NCI-H2227 (cell line): Measurements from ENCODE around the gene FLT3.

Experiments used
- DNase-seq: peaks from one replicate; lab custom pipeline; 2025; ENCODE audit not compliant: unreplicated experiment; lab: John Stamatoyannopoulos, UW

Gene FLT3

GRCh38 chr13:27963491-27963890 is 136.9 kb downstream of the FLT3 start:
- DNase-seq, result no peak

DNA sequence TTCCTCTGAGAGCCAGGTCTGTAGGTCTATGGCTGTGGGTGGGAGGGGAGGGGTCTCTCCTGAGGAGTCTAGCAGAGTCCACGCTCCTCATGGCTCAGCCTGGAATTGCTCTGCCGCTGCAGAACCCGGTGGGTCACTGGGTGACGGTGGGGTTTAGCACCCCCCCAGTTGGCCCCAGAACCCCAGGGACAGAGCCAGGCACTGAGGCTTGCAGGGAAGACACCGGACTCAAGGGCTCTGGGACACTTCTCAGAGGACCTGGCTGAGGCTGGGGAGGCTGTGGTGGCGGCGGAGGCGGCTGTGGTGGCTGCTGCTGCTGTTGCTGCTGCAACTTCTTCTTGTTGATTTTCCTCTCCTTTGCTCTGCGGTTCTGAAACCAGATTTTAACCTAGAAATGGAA is 137.4 kb downstream of the FLT3 start:
- DNase-seq, result no peak

- DNase-seq, result no peak
Observed at GRCh38 chr13:27962128-27962841, 138.1 kb downstream of the FLT3 start.

- no peak for DNase-seq
Observed at GRCh38 chr13:27961227-27962085, 138.9 kb downstream of the FLT3 start.

DNA sequence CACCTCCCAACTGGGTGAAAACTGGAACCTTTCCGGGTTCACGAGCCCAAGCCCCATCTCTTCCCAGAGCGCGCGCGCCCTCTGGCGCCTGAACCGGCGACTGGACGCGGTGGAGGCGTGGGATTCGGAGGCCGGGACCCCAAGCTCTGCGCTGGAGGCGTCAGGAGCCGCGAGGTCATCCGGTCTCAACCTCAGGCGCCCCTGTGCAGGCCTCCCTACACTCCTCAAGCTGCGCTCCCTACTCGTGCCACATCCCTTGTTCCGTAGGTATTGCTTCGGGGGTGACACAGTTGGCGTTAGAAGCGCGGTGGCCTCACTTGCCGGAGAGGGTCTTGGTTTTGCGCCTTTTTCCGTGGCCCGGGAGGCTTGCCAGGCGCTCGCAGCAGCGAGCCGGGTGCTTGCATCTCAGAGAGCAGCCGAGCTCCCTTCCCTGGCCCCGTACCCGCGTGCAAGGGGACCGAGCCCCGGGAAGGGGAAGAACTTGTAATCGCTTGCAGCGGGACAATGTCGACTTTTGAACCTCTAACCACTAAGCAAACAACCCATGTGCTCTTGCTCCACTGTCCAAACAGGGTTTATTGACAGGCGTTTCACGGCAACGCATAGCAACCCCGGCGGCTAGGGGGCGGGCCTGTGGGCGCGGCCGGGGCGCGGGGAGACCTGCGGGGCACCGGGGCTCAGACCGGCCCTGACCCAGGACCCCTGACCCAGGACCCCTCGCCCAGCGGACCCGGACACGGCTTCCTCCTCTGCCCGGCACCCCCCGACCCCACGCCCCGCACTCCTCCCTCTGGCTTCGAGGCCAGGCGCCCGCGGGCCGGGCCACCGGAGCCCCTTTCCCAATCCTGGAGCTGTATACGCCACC is 139.8 kb downstream of the FLT3 start:
- no peak for DNase-seq

DNA sequence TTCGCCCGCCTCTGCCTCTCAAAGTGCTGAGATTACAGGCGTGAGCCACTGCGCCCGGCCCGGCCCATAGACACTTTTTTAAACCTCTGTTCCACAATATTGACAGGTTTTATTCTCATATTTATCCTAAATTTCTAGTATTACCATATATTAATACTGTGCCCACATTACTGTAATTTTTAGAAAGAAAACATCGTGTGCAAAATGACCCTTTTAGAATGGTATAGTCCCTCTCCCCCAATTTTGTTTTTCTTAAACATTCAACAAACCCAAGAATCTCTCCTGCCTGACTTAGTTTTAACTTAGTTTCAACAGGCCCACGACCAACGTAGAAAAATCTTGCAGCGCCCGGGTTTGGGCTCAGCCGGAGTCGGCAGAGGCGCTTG is 140.4 kb downstream of the FLT3 start:
- DNase-seq, result no peak

- no peak for DNase-seq
Observed at GRCh38 chr13:27956576-27957300, 143.6 kb downstream of the FLT3 start.

- no peak for DNase-seq
Observed at GRCh38 chr13:27955014-27955591, 145.3 kb downstream of the FLT3 start.

GRCh38 chr13:27954406-27954851 is 145.9 kb downstream of the FLT3 start:
- peak; percentile 15 for DNase-seq

DNA sequence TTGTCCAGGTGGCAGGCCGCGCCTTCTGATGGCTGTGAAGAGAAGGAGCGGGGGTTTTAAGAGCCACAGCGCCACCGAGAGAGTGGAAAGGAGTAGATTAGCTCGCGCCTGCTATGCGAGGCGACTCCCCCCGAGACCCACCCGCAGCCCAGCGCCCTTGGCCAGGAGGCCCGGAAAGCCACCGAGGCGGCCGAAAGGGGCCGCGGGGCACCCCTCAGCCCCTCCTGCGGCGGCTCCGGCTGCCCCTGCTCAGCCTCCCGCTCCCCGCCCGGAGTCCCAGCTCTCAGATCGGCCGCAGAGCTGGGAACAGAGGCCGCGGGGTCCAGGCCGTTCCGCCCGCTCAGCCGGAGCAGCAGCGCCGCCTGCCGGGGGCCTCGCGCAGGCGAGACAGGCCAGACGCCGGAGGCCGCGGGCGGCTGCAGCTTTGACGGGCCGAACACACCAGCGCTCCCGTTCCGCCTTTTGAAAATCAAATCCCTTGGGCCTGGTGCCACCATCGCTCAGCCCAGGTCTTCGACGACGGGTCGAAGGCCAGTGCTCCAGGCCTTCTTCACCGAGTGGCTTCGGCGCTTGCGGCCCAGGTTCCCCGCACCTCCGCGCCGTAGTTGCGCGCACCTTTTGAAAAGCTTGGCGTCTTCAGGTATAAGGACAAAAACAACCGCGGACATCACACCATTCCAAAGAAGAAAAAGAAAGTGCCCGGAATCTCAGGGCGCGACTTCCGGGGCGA is 146.5 kb downstream of the FLT3 start:
- DNase-seq, result peak; percentile 75
